ENCODE data around the gene IGSF11.

The IGSF11 gene

DNA sequence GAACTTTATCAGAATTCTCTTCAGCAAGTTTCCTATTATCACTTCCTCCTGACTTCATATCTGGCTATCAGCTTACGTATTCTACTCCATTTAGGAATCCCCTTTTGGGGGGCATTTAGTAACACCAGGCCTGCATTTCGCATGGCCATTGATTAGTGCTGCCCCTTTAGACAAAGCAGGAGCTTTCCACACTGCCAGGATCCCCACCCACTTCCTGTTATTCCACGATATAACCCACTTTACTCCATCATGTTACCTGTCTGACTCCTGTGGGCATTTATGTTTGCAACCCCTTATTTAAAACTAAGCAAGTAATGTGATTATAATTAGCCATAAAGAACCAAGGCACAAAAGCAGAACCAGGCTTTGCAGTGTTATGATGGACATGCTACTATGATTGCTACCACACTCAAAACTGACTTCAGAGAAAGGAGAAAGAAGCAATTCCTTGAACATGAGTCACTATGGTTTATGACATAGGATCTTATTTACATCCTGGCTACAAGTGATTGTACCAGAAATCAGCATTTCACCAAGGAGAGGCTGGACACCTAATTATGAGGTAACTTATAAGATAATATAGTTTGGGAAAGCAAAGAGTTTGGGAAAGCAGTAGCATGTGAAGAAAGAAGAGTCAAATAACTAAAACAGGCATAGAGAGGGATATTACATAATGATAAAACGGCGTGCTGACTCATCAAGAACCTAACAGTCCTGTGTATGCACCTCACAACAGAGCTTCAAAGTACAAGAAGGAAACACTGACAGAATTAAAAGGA, 96.3 kb downstream of the IGSF11 start:
- H3K27ac ChIP-seq (ENCODE audit: low read depth in 2 of 2, low read length in 2 of 2) = no peak overlapping the region
- no peaks in the 10 kb centered on the region for H3K4me1 ChIP-seq (ENCODE audit: control insufficient read depth in 2 of 2, insufficient read depth in 2 of 2, low read length in 2 of 2)

DNA sequence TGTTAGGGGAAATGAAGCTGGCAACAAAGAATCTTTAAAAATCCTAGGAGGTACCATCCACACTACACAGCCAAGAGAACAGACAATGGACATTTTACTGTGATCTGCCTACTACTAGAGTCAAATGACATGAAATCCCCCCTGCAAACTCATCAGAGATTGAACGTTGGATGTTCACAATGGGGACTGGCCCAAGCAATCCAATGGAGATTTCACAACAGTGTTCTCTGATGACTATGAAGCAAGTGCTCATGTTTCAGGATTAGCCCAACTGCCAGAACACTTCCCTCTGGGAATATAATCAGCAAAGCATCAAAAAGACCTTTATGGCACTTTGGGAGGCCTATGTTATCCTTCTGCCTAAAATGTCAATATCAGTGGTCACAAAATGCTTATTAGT, 97.8 kb downstream of the IGSF11 start:
- Histone ChIP-seq H3K9ac (ENCODE audit: low read depth in 1 of 2, low read length in 2 of 2) (no peak overlapping the region), H3K36me3 (ENCODE audit: control insufficient read depth in 2 of 2, insufficient read depth in 2 of 2, low read length in 2 of 2) (no peaks in the 10 kb centered on the region), H3K4me3 (ENCODE audit: low read length in 2 of 2) (no peak overlapping the region), H3K4me1 (ENCODE audit: control insufficient read depth in 2 of 2, insufficient read depth in 2 of 2, low read length in 2 of 2) (no peaks in the 10 kb centered on the region), H3K9me3 (ENCODE audit: control insufficient read depth in 2 of 2, low read length in 2 of 2) (no peaks in the 10 kb centered on the region), H3K27me3 (ENCODE audit: control insufficient read depth in 2 of 2, insufficient read depth in 2 of 2, low read length in 2 of 2) (no peaks in the 10 kb centered on the region), H3K27ac (ENCODE audit: low read depth in 2 of 2, low read length in 2 of 2) (no peak overlapping the region)

More for the DNA sequence above, 96.3 kb downstream of the IGSF11 start:
- Histone ChIP-seq H3K9me3 (ENCODE audit: control insufficient read depth in 2 of 2, low read length in 2 of 2) (no peaks in the 10 kb centered on the region), H3K27me3 (ENCODE audit: control insufficient read depth in 2 of 2, insufficient read depth in 2 of 2, low read length in 2 of 2) (no peaks in the 10 kb centered on the region), H3K9ac (ENCODE audit: low read depth in 1 of 2, low read length in 2 of 2) (no peak overlapping the region), H3K4me3 (ENCODE audit: low read length in 2 of 2) (no peak overlapping the region), H3K36me3 (ENCODE audit: control insufficient read depth in 2 of 2, insufficient read depth in 2 of 2, low read length in 2 of 2) (no peaks in the 10 kb centered on the region)

DNA sequence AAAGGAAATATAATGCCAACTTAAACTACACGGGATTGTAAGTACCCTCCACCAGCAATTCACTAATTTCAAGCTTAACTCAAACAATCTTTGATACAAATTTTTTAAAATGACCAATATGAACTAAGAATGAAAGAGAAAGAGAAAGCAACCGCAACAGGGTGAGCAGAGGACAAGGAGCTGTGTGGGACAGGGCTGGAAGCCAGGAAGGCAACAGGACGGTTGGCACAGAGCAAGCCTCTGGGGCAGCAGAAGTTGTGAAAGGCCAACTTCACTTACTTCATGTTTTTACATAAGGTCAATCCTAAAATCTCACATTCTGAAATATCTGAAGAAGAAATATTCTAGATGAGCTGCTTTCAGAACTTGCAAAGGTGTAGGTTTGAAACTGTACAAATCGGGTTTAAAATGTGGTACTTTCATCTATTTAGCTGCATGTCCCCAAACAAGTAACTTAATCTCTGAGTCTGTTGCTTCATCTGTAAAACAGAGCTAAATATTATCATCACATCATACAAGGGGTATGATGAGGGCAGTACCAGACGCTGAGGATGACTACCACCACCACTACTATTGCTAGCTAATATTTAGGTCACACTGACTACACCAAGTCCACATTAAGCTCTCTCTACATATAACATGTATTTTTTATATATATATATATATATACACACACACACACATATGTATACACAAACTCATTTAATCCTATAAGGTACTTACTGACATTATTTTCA, 101.7 kb downstream of the IGSF11 start:
- no peaks in the 10 kb centered on the region for H3K9me3 ChIP-seq (ENCODE audit: control insufficient read depth in 2 of 2, low read length in 2 of 2)
- no peak overlapping the region for H3K27ac ChIP-seq (ENCODE audit: low read depth in 2 of 2, low read length in 2 of 2)
- H3K36me3 ChIP-seq (ENCODE audit: control insufficient read depth in 2 of 2, insufficient read depth in 2 of 2, low read length in 2 of 2) = no peaks in the 10 kb centered on the region
- no peak overlapping the region for H3K4me3 ChIP-seq (ENCODE audit: low read length in 2 of 2)
- H3K9ac ChIP-seq (ENCODE audit: low read depth in 1 of 2, low read length in 2 of 2) = no peak overlapping the region
- H3K27me3 ChIP-seq (ENCODE audit: control insufficient read depth in 2 of 2, insufficient read depth in 2 of 2, low read length in 2 of 2) = no peaks in the 10 kb centered on the region
- no peaks in the 10 kb centered on the region for H3K4me1 ChIP-seq (ENCODE audit: control insufficient read depth in 2 of 2, insufficient read depth in 2 of 2, low read length in 2 of 2)

DNA sequence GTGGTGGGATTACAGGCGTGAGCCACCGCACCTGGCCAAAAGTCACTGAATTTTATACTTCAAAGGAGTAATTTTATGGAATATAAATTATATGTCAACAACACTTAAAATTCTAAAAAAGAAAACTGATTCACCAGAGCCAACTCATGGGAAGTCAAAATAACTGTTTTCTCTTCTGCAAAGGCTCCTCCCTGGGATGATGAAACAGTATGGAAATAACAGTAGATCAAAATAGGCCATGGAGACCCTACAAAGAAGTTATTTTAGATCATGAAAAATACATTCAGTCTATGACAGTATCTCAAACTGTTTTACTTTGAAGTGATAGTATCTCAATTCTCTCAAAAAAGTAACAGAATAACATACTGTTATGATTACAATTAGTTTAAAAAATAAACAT, 102.7 kb downstream of the IGSF11 start:
- no peaks in the 10 kb centered on the region for H3K9me3 ChIP-seq (ENCODE audit: control insufficient read depth in 2 of 2, low read length in 2 of 2)
- H3K27me3 ChIP-seq (ENCODE audit: control insufficient read depth in 2 of 2, insufficient read depth in 2 of 2, low read length in 2 of 2) = no peaks in the 10 kb centered on the region
- no peaks in the 10 kb centered on the region for H3K4me1 ChIP-seq (ENCODE audit: control insufficient read depth in 2 of 2, insufficient read depth in 2 of 2, low read length in 2 of 2)
- no peak overlapping the region for H3K9ac ChIP-seq (ENCODE audit: low read depth in 1 of 2, low read length in 2 of 2)
- H3K36me3 ChIP-seq (ENCODE audit: control insufficient read depth in 2 of 2, insufficient read depth in 2 of 2, low read length in 2 of 2) = no peaks in the 10 kb centered on the region
- H3K27ac ChIP-seq (ENCODE audit: low read depth in 2 of 2, low read length in 2 of 2) = no peak overlapping the region
- H3K4me3 ChIP-seq (ENCODE audit: low read length in 2 of 2) = no peak overlapping the region

DNA sequence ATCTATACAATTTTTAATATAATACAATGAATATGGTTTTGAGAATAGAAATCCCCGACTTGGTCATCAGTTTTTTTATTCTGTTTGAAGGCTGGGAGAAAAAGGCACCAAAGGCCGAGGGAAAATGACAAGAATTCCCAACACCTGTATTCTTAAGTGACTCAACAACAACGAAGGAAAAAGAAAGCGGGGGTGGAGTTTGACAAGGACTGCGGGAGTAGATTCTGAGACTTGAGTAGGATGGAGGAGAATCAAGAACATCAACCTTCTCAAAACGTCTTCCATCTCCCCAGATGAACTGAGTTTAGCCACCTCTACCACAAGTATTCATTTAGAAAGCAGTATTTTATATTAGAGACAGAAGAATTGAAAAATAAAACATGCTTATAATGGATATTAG, 107.2 kb downstream of the IGSF11 start:
- Histone ChIP-seq H3K4me1 (ENCODE audit: control insufficient read depth in 2 of 2, insufficient read depth in 2 of 2, low read length in 2 of 2) (no peaks in the 10 kb centered on the region), H3K9me3 (ENCODE audit: control insufficient read depth in 2 of 2, low read length in 2 of 2) (no peaks in the 10 kb centered on the region), H3K4me3 (ENCODE audit: low read length in 2 of 2) (no peak overlapping the region), H3K9ac (ENCODE audit: low read depth in 1 of 2, low read length in 2 of 2) (no peak overlapping the region), H3K27ac (ENCODE audit: low read depth in 2 of 2, low read length in 2 of 2) (no peak overlapping the region), H3K27me3 (ENCODE audit: control insufficient read depth in 2 of 2, insufficient read depth in 2 of 2, low read length in 2 of 2) (no peaks in the 10 kb centered on the region), H3K36me3 (ENCODE audit: control insufficient read depth in 2 of 2, insufficient read depth in 2 of 2, low read length in 2 of 2) (no peaks in the 10 kb centered on the region)

DNA sequence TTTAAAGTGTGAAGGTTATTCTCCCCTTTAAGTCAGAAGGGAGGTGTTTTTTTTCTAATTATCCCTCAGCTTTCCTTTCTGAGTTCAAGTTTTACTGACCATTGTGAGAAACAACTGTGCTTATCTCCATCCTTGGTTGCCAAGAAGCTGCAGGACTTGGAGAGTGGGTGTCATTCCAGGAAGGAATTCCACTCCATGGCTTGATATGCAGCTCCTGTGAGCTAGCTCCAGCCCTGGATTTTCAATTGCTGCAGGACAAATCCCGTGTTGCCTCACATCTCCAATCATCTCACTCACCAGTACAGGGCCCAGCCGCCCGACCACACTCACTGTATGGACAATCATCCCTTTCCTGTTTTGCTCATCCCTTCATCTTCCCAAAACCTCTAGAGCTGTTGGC, 122.5 kb downstream of the IGSF11 start:
- H3K27ac ChIP-seq (ENCODE audit: low read depth in 2 of 2, low read length in 2 of 2) = no peak overlapping the region
- H3K36me3 ChIP-seq (ENCODE audit: control insufficient read depth in 2 of 2, insufficient read depth in 2 of 2, low read length in 2 of 2) = no peaks in the 10 kb centered on the region
- no peaks in the 10 kb centered on the region for H3K9me3 ChIP-seq (ENCODE audit: control insufficient read depth in 2 of 2, low read length in 2 of 2)
- H3K4me1 ChIP-seq (ENCODE audit: control insufficient read depth in 2 of 2, insufficient read depth in 2 of 2, low read length in 2 of 2) = no peaks in the 10 kb centered on the region
- H3K4me3 ChIP-seq (ENCODE audit: low read length in 2 of 2) = no peak overlapping the region
- no peak overlapping the region for H3K9ac ChIP-seq (ENCODE audit: low read depth in 1 of 2, low read length in 2 of 2)
- no peaks in the 10 kb centered on the region for H3K27me3 ChIP-seq (ENCODE audit: control insufficient read depth in 2 of 2, insufficient read depth in 2 of 2, low read length in 2 of 2)

DNA sequence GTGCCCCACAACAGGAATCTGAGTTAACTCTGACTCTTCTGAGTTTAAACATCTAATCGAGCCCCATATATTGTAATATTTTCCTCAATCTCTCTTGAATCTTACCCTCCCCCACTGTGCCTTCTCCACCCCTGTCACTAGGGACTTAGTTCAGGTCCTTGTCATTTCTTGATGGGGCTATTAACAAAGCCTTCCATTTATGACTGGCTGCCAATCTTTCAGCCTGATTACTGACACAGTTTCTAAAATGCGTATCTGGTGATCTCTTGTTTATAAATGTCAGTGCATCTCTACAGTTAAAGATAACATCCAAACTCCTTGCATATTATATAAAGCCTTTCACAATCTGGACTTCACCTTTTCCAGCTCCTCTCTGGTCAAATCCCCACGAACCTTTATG, 124.3 kb downstream of the IGSF11 start:
- Histone ChIP-seq H3K27me3 (ENCODE audit: control insufficient read depth in 2 of 2, insufficient read depth in 2 of 2, low read length in 2 of 2) (no peaks in the 10 kb centered on the region), H3K27ac (ENCODE audit: low read depth in 2 of 2, low read length in 2 of 2) (no peak overlapping the region), H3K36me3 (ENCODE audit: control insufficient read depth in 2 of 2, insufficient read depth in 2 of 2, low read length in 2 of 2) (no peaks in the 10 kb centered on the region), H3K4me1 (ENCODE audit: control insufficient read depth in 2 of 2, insufficient read depth in 2 of 2, low read length in 2 of 2) (no peaks in the 10 kb centered on the region), H3K9ac (ENCODE audit: low read depth in 1 of 2, low read length in 2 of 2) (no peak overlapping the region), H3K9me3 (ENCODE audit: control insufficient read depth in 2 of 2, low read length in 2 of 2) (no peaks in the 10 kb centered on the region), H3K4me3 (ENCODE audit: low read length in 2 of 2) (no peak overlapping the region)

DNA sequence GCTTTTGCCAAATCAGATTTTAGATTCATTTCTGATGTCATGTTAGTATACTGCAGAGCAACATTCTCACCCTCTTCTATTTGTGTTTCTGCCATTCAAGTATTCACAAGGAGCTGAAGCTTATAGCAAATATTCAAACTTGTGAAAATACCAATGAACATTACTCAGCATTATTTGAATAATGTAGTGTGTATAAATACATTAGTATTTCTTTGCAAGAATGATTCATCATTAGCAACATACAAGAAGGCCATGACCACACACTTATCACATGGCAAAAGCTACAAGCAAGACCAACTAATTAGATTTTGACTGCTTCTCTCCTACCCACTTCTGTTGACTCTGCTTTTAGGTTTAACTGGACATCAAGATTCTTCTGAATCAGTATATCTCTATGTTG, 124.9 kb downstream of the IGSF11 start:
- H3K27ac ChIP-seq (ENCODE audit: low read depth in 2 of 2, low read length in 2 of 2) = no peak overlapping the region

DNA sequence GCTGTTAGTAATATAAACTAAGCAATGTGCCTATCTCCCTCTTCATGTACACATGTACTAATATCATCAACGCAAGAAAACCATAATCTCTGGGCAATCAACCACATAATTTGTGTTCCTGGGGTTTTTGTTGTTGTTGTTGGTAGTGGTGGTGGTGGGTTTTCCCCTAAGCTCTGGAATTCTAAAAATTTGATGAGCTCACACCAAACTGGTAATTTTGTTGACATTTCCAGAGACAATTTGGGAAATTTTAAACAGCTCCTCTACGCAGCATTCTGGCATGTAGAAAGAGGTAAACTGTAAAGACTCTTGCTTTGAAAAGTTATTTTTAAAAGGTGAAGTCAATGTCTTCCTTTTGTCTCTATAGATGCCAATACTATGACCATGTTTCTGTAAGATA, 126.7 kb downstream of the IGSF11 start:
- Histone ChIP-seq H3K9me3 (ENCODE audit: control insufficient read depth in 2 of 2, low read length in 2 of 2) (no peaks in the 10 kb centered on the region), H3K27me3 (ENCODE audit: control insufficient read depth in 2 of 2, insufficient read depth in 2 of 2, low read length in 2 of 2) (no peaks in the 10 kb centered on the region), H3K36me3 (ENCODE audit: control insufficient read depth in 2 of 2, insufficient read depth in 2 of 2, low read length in 2 of 2) (no peaks in the 10 kb centered on the region), H3K4me3 (ENCODE audit: low read length in 2 of 2) (no peak overlapping the region), H3K27ac (ENCODE audit: low read depth in 2 of 2, low read length in 2 of 2) (no peak overlapping the region), H3K9ac (ENCODE audit: low read depth in 1 of 2, low read length in 2 of 2) (no peak overlapping the region), H3K4me1 (ENCODE audit: control insufficient read depth in 2 of 2, insufficient read depth in 2 of 2, low read length in 2 of 2) (no peaks in the 10 kb centered on the region)

More for the DNA sequence above, 124.9 kb downstream of the IGSF11 start:
- Histone ChIP-seq H3K27me3 (ENCODE audit: control insufficient read depth in 2 of 2, insufficient read depth in 2 of 2, low read length in 2 of 2) (no peaks in the 10 kb centered on the region), H3K9me3 (ENCODE audit: control insufficient read depth in 2 of 2, low read length in 2 of 2) (no peaks in the 10 kb centered on the region), H3K4me1 (ENCODE audit: control insufficient read depth in 2 of 2, insufficient read depth in 2 of 2, low read length in 2 of 2) (no peaks in the 10 kb centered on the region), H3K9ac (ENCODE audit: low read depth in 1 of 2, low read length in 2 of 2) (no peak overlapping the region), H3K4me3 (ENCODE audit: low read length in 2 of 2) (no peak overlapping the region), H3K36me3 (ENCODE audit: control insufficient read depth in 2 of 2, insufficient read depth in 2 of 2, low read length in 2 of 2) (no peaks in the 10 kb centered on the region)

DNA sequence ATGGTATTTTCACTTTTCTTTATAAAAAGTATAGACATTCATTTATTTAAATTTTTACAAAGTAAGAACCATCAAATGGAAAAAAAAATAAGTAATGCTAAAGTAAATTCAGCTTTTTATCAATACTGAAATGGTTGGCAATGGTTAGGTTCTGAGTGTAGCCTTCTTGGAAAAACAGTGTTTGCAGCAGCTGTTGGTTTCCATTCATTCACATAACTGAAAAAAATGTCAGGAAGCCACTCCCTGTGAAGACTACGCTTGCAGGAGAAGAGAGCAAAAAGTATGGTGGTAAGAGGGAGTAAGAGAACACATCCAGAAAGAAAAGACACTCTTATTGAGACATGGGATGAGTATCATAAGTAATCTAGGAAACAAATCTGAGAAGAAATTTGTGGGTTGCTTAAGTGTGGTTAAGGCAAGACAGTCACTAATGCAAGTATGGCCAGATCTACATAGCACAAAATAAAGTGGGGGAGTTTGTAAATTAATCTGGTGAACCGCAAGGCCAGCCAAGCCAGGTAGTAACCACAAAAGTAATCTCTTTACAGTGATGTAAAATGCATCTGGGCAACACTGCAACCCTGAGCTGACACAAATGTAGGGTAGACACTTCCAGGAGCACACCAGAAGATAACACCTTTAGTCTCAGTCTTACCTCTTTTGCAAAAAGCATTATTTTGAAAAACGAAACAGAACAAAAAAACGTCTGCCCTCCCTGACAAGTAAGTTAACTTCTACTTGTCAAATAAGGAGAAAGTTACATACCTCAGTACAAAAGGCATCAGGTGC, 133.7 kb downstream of the IGSF11 start:
- H3K9ac ChIP-seq (ENCODE audit: low read depth in 1 of 2, low read length in 2 of 2) = no peak overlapping the region
- no peak overlapping the region for H3K4me3 ChIP-seq (ENCODE audit: low read length in 2 of 2)
- no peaks in the 10 kb centered on the region for H3K9me3 ChIP-seq (ENCODE audit: control insufficient read depth in 2 of 2, low read length in 2 of 2)
- H3K27me3 ChIP-seq (ENCODE audit: control insufficient read depth in 2 of 2, insufficient read depth in 2 of 2, low read length in 2 of 2) = no peaks in the 10 kb centered on the region
- H3K27ac ChIP-seq (ENCODE audit: low read depth in 2 of 2, low read length in 2 of 2) = no peak overlapping the region
- no peaks in the 10 kb centered on the region for H3K36me3 ChIP-seq (ENCODE audit: control insufficient read depth in 2 of 2, insufficient read depth in 2 of 2, low read length in 2 of 2)
- no peaks in the 10 kb centered on the region for H3K4me1 ChIP-seq (ENCODE audit: control insufficient read depth in 2 of 2, insufficient read depth in 2 of 2, low read length in 2 of 2)
